H1 (cell line): ENCODE results near the gene PHLPP1. TPM values are rescaled to one million over a fixed set of nuclear protein-coding genes. Genes with fewer than 3 reads are reported as not detected.

Source experiments
- CTBP2 ChIP-seq: IDR thresholded peaks from 2 replicates; pipeline ENCODE4 v1.7.0; 2011; ENCODE audit warnings: borderline replicate concordance, mild to moderate bottlenecking, moderate library complexity, mixed read lengths, low read length; ENCODE audit not compliant: insufficient read depth, insufficient read length
- HDAC2 ChIP-seq, 2 experiments: fragments of 300-600 bp in 1 of 2; sonication (generic) in 1 of 2; IDR thresholded peaks; 2 replicates each; pipeline ENCODE4 v1.6.1; 2011 to 2012; ENCODE audit warnings: low read depth in 2 of 2, low read length in 2 of 2, mild to moderate bottlenecking in 2 of 2, moderate library complexity in 2 of 2, borderline replicate concordance in 1 of 2, inconsistent platforms in 1 of 2
- JUND ChIP-seq: IDR thresholded peaks from 2 replicates; pipeline ENCODE4 v1.6.1; 2011; ENCODE audit warnings: mild to moderate bottlenecking, improper control_type of control experiment, low read length
- PHF8 ChIP-seq: fragments of 200-600 bp; sonication (generic); conservative IDR thresholded peaks from 2 replicates; pipeline ENCODE4 v1.7.1; 2012; ENCODE audit warnings: low read depth, mild to moderate bottlenecking, inconsistent platforms, low read length, moderate library complexity
- POLR2A ChIP-seq, 2 experiments: IDR thresholded peaks; 1 replicate in 1 of 2; 2 replicates in 1 of 2; pipeline ENCODE4 v1.6.1; 2011; ENCODE audit warnings: low read depth in 2 of 2, low read length in 2 of 2, mild to moderate bottlenecking in 2 of 2; ENCODE audit errors: control extremely low read depth in 1 of 2
- RBBP5 ChIP-seq: IDR thresholded peaks from 2 replicates; pipeline ENCODE4 v1.7.1; 2012; ENCODE audit warnings: low read depth, mild to moderate bottlenecking, inconsistent platforms, low read length, moderate library complexity, borderline replicate concordance
- RFX5 ChIP-seq: IDR thresholded peaks from 2 replicates; pipeline ENCODE4 v1.6.1; 2011; ENCODE audit warnings: low read depth, low read length, improper control_type of control experiment, borderline replicate concordance
- SP1 ChIP-seq: IDR thresholded peaks from 2 replicates; pipeline ENCODE4 v1.6.1; 2011; ENCODE audit warnings: low read depth, low read length
- polyA plus RNA-seq, 7 experiments: library from polyadenylated mRNA; depleted of rRNA in 3 of 7; stranded (reverse) in 5 of 7; unstranded in 2 of 7; fragments of >200 nt in 5 of 7; fragments of 200-250 nt in 2 of 7; gene quantifications; 1 replicate in 5 of 7; 2 replicates in 1 of 7; 4 replicates in 1 of 7; pipeline versions ENCODE4 v1.2.1 to v1.2.3, GENCODE V29; 2011 to 2013; ENCODE audit warnings: missing spikeins in 2 of 7, mixed read lengths in 2 of 7
- total RNA-seq: library from RNA; stranded (reverse); fragmentation: NEBNext Ultra II Directional; extraction: Animal tissue kit (Norgen Biotek cat#: 25700); gene quantifications from 2 replicates; pipeline ENCODE4 v1.2.1, GENCODE V29; 2021
- TF ChIP-seq, protein P1 (sequence below): fragments of 300-600 bp; sonication (generic); IDR thresholded peaks from 2 replicates; pipeline ENCODE4 v1.7.1; 2012; ENCODE audit warnings: low read length, moderate library complexity, mild to moderate bottlenecking, inconsistent platforms; ENCODE audit not compliant: insufficient replicate concordance

The PHLPP1 gene
- total and polyA plus RNA-seq, 2 of the 8 experiments (the other 6 are each of a cell fraction or from before 2014, with no cell fraction given): 28.0 to 66.3 TPM

DNA sequence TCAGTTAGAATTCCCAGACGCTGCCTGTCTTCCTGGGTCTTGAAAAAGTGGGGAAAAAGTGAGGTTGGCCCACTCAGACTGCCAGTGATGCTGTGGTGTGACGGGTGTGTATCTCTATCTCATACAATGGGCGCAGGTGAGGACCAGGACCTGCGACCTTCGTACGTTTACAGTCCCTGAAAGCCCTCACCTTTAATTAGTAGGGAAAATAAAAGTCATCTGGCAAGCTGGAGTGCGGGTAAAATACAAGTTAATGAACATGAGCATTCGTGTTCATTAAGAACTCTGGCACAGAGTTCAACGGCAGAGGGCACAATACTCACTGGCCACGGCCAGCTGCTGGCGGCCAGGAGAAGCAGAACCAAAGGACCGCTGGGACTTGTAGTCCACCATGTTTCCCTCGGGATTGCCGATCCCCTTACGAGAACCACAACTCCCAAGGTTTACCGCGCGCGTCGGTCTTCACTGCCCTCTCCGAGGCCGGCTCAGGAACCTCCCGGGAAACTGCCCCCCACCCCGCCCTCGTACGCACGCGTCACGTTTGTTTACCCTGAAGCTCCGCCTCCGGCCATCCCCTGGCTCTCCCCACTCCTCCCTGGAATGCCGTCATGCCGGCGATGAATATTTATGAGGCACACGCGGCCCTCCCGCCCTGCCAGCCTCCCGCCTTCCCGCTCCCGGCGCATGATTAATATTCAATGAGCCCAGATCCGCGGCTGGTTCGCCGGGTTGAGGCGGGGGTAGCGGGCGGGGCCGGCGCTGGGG is 488 bp upstream of the PHLPP1 start (continued):
- TF ChIP-seq, protein P1, sequence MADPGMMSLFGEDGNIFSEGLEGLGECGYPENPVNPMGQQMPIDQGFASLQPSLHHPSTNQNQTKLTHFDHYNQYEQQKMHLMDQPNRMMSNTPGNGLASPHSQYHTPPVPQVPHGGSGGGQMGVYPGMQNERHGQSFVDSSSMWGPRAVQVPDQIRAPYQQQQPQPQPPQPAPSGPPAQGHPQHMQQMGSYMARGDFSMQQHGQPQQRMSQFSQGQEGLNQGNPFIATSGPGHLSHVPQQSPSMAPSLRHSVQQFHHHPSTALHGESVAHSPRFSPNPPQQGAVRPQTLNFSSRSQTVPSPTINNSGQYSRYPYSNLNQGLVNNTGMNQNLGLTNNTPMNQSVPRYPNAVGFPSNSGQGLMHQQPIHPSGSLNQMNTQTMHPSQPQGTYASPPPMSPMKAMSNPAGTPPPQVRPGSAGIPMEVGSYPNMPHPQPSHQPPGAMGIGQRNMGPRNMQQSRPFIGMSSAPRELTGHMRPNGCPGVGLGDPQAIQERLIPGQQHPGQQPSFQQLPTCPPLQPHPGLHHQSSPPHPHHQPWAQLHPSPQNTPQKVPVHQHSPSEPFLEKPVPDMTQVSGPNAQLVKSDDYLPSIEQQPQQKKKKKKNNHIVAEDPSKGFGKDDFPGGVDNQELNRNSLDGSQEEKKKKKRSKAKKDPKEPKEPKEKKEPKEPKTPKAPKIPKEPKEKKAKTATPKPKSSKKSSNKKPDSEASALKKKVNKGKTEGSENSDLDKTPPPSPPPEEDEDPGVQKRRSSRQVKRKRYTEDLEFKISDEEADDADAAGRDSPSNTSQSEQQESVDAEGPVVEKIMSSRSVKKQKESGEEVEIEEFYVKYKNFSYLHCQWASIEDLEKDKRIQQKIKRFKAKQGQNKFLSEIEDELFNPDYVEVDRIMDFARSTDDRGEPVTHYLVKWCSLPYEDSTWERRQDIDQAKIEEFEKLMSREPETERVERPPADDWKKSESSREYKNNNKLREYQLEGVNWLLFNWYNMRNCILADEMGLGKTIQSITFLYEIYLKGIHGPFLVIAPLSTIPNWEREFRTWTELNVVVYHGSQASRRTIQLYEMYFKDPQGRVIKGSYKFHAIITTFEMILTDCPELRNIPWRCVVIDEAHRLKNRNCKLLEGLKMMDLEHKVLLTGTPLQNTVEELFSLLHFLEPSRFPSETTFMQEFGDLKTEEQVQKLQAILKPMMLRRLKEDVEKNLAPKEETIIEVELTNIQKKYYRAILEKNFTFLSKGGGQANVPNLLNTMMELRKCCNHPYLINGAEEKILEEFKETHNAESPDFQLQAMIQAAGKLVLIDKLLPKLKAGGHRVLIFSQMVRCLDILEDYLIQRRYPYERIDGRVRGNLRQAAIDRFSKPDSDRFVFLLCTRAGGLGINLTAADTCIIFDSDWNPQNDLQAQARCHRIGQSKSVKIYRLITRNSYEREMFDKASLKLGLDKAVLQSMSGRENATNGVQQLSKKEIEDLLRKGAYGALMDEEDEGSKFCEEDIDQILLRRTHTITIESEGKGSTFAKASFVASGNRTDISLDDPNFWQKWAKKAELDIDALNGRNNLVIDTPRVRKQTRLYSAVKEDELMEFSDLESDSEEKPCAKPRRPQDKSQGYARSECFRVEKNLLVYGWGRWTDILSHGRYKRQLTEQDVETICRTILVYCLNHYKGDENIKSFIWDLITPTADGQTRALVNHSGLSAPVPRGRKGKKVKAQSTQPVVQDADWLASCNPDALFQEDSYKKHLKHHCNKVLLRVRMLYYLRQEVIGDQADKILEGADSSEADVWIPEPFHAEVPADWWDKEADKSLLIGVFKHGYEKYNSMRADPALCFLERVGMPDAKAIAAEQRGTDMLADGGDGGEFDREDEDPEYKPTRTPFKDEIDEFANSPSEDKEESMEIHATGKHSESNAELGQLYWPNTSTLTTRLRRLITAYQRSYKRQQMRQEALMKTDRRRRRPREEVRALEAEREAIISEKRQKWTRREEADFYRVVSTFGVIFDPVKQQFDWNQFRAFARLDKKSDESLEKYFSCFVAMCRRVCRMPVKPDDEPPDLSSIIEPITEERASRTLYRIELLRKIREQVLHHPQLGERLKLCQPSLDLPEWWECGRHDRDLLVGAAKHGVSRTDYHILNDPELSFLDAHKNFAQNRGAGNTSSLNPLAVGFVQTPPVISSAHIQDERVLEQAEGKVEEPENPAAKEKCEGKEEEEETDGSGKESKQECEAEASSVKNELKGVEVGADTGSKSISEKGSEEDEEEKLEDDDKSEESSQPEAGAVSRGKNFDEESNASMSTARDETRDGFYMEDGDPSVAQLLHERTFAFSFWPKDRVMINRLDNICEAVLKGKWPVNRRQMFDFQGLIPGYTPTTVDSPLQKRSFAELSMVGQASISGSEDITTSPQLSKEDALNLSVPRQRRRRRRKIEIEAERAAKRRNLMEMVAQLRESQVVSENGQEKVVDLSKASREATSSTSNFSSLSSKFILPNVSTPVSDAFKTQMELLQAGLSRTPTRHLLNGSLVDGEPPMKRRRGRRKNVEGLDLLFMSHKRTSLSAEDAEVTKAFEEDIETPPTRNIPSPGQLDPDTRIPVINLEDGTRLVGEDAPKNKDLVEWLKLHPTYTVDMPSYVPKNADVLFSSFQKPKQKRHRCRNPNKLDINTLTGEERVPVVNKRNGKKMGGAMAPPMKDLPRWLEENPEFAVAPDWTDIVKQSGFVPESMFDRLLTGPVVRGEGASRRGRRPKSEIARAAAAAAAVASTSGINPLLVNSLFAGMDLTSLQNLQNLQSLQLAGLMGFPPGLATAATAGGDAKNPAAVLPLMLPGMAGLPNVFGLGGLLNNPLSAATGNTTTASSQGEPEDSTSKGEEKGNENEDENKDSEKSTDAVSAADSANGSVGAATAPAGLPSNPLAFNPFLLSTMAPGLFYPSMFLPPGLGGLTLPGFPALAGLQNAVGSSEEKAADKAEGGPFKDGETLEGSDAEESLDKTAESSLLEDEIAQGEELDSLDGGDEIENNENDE: no peak
- TF ChIP-seq PHF8 (no peak), RFX5 (no peak), HDAC2 (IDR thresholded peaks at IDR 0.05; ENCODE audit: borderline replicate concordance in 1 of 2, low read depth in 2 of 2, low read length in 2 of 2) (no peak), SP1 (peak; percentile 63), JUND (peak; percentile 23; the same call in 1 of the 2 replicates), RBBP5 (no peak), POLR2A (IDR thresholded peaks at IDR 0.05; ENCODE audit: control extremely low read depth in 1 of 2, low read depth in 2 of 2, low read length in 2 of 2) (peak in 1 of 2 experiments; percentile 80; a peak in 2 of 3 replicates), CTBP2 (no peak)
